Calu3 (cell line): ENCODE measurements around the gene ZBTB44. TPM values are rescaled to one million over a fixed set of nuclear protein-coding genes. Genes with fewer than 3 reads are reported as not detected.

Experiments
- BruUV-seq: library from RNA; stranded (reverse); fragments of 400-500 nt; replicated peaks from 2 replicates; lab custom pipeline; 2021; lab: Mats Ljungman, UMichigan
- CTCF ChIA-PET: fragments of 300-600 bp; sonication (Branson Sonifier 250); formaldehyde crosslinking; loops from one replicate; lab custom pipeline; 2022; ENCODE audit warnings: antibody characterized with exemption; lab: Charles Lee
- DNase-seq: peaks from one replicate; pipeline ENCODE4 v3.0.0; 2022
- H3K27ac Mint-ChIP-seq: one replicate; pipeline ENCODE4 v1.8.0; 2022; ENCODE audit warnings: mixed read lengths; ENCODE audit not compliant: unreplicated experiment
- H3K27me3 Mint-ChIP-seq: one replicate; pipeline ENCODE4 v1.8.0; 2022; ENCODE audit warnings: mixed read lengths; ENCODE audit not compliant: unreplicated experiment
- H3K36me3 Mint-ChIP-seq: one replicate; pipeline ENCODE4 v1.8.0; 2022; ENCODE audit warnings: mild to moderate bottlenecking, moderate library complexity, mixed read lengths; ENCODE audit not compliant: insufficient read depth, unreplicated experiment
- H3K4me1 Mint-ChIP-seq: one replicate; pipeline ENCODE4 v1.8.0; 2022; ENCODE audit warnings: mild to moderate bottlenecking, low read depth, mixed read lengths; ENCODE audit not compliant: unreplicated experiment
- H3K4me3 Mint-ChIP-seq: one replicate; pipeline ENCODE4 v1.8.0; 2022; ENCODE audit warnings: mild to moderate bottlenecking, low read depth, moderate library complexity, mixed read lengths; ENCODE audit not compliant: unreplicated experiment
- H3K9me3 Mint-ChIP-seq: one replicate; pipeline ENCODE4 v1.8.0; 2022; ENCODE audit warnings: low read depth, mixed read lengths; ENCODE audit not compliant: unreplicated experiment
- intact Hi-C: fragments of 100-400 bp; cut with micrococcal nuclease; formaldehyde crosslinking; loops from one replicate; pipeline ENCODE4 v1.10.0; 2022; ENCODE audit not compliant: unreplicated experiment
- total RNA-seq: library from RNA; stranded (reverse); gene quantifications from 2 replicates; pipeline ENCODE4 v1.2.3, GENCODE V29; 2022
- TF ChIP-seq, protein P1 (sequence below): fragments of 200-600 bp; IDR thresholded peaks from one replicate; pipeline ENCODE4 v1.8.0; 2022; ENCODE audit warnings: antibody characterized with exemption; ENCODE audit not compliant: unreplicated experiment

ZBTB44 gene
- total RNA-seq, 1 experiment from 2014 or later = 29.7 TPM

DNA sequence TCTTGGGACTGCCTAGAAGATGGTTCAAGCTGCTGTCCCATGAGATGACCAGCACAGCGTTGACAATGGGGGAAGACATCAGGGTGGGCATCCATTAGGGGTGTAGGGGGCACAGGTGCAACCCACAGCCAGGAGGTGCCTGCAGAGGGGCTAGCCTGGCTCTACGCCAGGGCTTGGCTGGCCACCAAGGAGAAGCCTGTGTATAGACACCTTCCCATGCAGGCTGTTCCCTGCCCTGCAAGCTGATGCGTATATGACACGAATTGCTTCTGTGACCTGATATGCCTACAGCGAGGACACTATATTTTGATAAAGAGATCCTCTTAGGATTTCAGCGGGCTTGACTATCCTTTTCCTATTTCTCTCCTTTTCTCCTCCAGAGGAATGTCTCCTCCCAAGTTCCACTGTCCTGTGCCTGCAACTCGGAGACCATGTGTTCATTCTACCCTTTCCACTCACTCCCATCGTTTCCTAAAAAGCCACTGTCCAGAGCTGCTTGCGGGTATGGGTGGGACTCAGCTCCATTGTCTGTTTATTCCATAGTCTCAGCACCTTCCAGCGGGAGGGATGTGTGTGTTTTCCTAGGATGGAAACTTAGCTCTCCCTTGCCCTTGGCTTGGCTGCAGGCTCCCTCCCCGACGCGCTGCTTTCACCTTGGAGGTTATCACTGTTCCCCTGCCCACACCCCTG, 99.0 kb downstream of the ZBTB44 start:
- DNase-seq = no peak
- H3K36me3 Mint-ChIP-seq = peaks cover 23% of the 10 kb centered on the region
- H3K27me3 Mint-ChIP-seq = no peaks in the 10 kb centered on the region
- intact Hi-C loops = no loop called here
- no TSS peak for BruUV-seq
- TF ChIP-seq, protein P1, sequence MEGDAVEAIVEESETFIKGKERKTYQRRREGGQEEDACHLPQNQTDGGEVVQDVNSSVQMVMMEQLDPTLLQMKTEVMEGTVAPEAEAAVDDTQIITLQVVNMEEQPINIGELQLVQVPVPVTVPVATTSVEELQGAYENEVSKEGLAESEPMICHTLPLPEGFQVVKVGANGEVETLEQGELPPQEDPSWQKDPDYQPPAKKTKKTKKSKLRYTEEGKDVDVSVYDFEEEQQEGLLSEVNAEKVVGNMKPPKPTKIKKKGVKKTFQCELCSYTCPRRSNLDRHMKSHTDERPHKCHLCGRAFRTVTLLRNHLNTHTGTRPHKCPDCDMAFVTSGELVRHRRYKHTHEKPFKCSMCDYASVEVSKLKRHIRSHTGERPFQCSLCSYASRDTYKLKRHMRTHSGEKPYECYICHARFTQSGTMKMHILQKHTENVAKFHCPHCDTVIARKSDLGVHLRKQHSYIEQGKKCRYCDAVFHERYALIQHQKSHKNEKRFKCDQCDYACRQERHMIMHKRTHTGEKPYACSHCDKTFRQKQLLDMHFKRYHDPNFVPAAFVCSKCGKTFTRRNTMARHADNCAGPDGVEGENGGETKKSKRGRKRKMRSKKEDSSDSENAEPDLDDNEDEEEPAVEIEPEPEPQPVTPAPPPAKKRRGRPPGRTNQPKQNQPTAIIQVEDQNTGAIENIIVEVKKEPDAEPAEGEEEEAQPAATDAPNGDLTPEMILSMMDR = no peak
- CTCF ChIA-PET = no interaction called here
- no peak overlapping the region for H3K4me3 Mint-ChIP-seq
- no peaks in the 10 kb centered on the region for H3K9me3 Mint-ChIP-seq
- H3K4me1 Mint-ChIP-seq = no peaks in the 10 kb centered on the region
- no peak overlapping the region for H3K27ac Mint-ChIP-seq

DNA sequence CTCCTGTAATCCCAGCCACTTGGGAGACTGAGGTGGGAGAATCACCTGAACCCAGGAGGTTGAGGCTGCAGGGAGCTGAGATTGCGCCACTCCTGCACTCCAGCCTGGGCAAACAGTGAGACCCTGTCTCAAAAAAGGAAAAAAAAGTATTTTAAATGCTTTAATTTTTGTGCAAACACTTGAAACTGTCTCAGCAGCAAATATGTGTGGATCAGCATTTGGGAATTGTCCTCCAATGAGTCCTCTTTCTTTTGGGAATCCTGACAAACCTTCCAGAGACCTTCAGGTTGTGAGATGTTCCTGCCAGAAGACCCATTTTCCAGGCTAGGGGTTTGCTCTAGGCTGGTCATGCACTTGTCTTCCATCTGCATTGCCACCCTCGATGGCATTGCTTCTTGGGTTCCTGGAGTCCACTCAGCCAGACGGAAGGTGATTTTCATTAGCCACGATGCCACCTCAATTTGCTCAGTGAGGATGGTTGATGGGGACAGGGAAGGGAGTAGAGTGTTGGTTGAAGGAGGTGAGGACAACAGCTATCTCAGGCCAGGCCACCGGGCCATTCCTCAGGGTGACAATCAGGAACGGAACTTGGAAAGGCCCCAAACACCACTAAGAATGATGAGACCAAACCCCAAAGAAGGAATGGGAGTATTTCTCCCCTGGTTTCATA, 99.7 kb downstream of the ZBTB44 start:
- intact Hi-C loops = loop anchor here (5.0 kb wide), 2 partner anchors 202 to 293 kb away; no protein-coding TSS in a partner anchor
- CTCF ChIA-PET = no interaction called here
- TF ChIP-seq, protein P1 = no peak
- no TSS peak for BruUV-seq
- no peak for DNase-seq
- H3K4me1 Mint-ChIP-seq = no peaks in the 10 kb centered on the region
- no peaks in the 10 kb centered on the region for H3K27me3 Mint-ChIP-seq
- no peaks in the 10 kb centered on the region for H3K9me3 Mint-ChIP-seq
- peaks cover 29% of the 10 kb centered on the region for H3K36me3 Mint-ChIP-seq
- H3K27ac Mint-ChIP-seq = no peak overlapping the region
- no peak overlapping the region for H3K4me3 Mint-ChIP-seq

DNA sequence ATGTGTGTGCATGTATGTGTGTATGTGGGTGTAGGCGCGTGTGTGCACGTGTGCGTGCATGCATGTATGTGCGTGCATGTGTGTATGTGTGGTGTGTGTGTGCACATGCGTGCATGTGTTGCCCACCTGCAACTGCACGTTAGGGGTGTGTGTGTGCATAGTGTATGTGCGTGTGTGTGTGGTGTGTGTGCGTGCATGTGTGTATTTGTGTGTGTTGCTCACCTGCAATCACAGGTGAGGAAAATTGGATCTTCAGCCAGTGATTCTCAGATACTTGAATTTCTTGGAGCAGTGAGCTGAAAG, 100.8 kb downstream of the ZBTB44 start:
- no peaks in the 10 kb centered on the region for H3K9me3 Mint-ChIP-seq
- no peak overlapping the region for H3K4me3 Mint-ChIP-seq
- H3K4me1 Mint-ChIP-seq = no peaks in the 10 kb centered on the region
- intact Hi-C loops = loop anchor here (2.0 to 5.0 kb wide), 3 partner anchors 157 to 292 kb away; no protein-coding TSS in a partner anchor
- no peak overlapping the region for H3K27ac Mint-ChIP-seq
- CTCF ChIA-PET = no interaction called here
- no peaks in the 10 kb centered on the region for H3K27me3 Mint-ChIP-seq
- no TSS peak for BruUV-seq
- H3K36me3 Mint-ChIP-seq = peaks cover 33% of the 10 kb centered on the region
- DNase-seq = no peak
- TF ChIP-seq, protein P1 = no peak

DNA sequence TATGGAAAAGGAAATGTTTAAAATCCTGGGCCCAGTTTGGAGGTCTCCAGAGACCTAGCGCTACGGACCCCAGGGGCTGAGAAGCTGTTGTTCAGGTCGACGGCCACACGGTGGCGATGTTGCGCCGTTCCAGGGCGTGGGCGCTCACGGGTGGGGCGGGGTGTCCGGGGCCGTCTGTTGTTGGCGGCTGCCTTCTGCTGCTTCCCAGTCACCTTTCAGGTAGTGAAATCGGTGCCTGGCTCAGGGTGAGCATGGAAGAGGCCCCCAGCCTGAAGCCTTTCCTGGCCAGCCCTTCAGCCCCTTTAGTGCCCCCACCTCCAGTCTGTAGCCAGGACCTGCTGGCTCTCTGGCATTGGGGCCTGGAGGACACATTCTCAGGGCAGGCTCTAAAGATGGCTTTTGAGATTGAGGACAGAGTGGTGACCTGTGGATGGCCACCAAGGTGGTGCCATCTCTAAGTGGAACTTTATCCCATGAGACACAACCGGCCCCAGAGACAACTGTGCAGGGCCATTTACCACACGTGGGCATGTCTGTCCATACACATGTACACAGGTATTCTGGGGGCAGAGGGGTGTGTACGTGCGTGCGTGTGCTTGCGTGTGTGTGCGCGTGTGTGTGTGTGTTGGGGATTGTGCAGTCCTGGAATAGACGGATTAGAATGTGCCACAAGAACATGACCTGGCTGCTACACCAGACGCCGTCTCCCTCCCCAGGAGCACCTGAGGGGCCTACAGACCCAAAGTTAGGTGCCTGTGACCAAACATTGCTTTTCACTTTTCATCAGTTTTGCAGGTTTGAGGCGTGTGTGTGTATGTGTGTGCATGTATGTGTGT, 101.4 kb downstream of the ZBTB44 start:
- Mint-ChIP-seq H3K4me3 (no peak overlapping the region), H3K9me3 (no peaks in the 10 kb centered on the region), H3K36me3 (peaks cover 33% of the 10 kb centered on the region), H3K27me3 (no peaks in the 10 kb centered on the region), H3K27ac (no peak overlapping the region), H3K4me1 (no peaks in the 10 kb centered on the region)
- CTCF ChIA-PET = interaction anchor here (0.6 to 1.2 kb wide), 5 partner anchors 21 to 242 kb away, joined by 3 to 5 read pairs (median 3); no protein-coding TSS in a partner anchor
- peak; percentile 68 for DNase-seq
- no TSS peak for BruUV-seq
- TF ChIP-seq, protein P1 = peak; percentile 87
- intact Hi-C loops = loop anchor here (2.0 to 5.0 kb wide), 3 partner anchors 157 to 291 kb away; no protein-coding TSS in a partner anchor
